HPDE6-E6E7 (cell line): ENCODE data around the gene EFCAB13.
"Not testable (repeated sequence)": the region's sequence is repeated elsewhere in the genome, so short reads cannot be mapped to it uniquely, and the experiment has no call there.

Experiments
- DNase-seq: peaks from one replicate; pipeline ENCODE4 v3.0.0; 2011; ENCODE audit warnings: missing footprints; ENCODE audit errors: extremely low spot score

EFCAB13 gene

GRCh38 chr17:47330548-47330947 is 6.8 kb downstream of the EFCAB13 start:
- no peak for DNase-seq

GRCh38 chr17:47332287-47332686 is 8.5 kb downstream of the EFCAB13 start:
- DNase-seq: no peak

GRCh38 chr17:47335101-47335936 is 11.6 kb downstream of the EFCAB13 start:
- DNase-seq: no peak

- DNase-seq: no peak
Observed at GRCh38 chr17:47338026-47338425, 14.3 kb downstream of the EFCAB13 start.

- DNase-seq: no peak
Observed at GRCh38 chr17:47352848-47353247, 29.1 kb downstream of the EFCAB13 start.

GRCh38 chr17:47358652-47359051 is 34.9 kb downstream of the EFCAB13 start:
- no peak for DNase-seq

GRCh38 chr17:47363171-47363570 is 39.4 kb downstream of the EFCAB13 start:
- DNase-seq: no peak

GRCh38 chr17:47367257-47367656 is 43.5 kb downstream of the EFCAB13 start:
- DNase-seq: no peak

- no peak for DNase-seq
Observed at GRCh38 chr17:47368262-47368661, 44.5 kb downstream of the EFCAB13 start.

- DNase-seq: not testable (repeated sequence)
Observed at GRCh38 chr17:47370899-47371298, 47.1 kb downstream of the EFCAB13 start.

GRCh38 chr17:47373002-47373401 is 49.2 kb downstream of the EFCAB13 start:
- no peak for DNase-seq

- DNase-seq: no peak
Observed at GRCh38 chr17:47376247-47376646, 52.5 kb downstream of the EFCAB13 start.

- DNase-seq: no peak
Observed at GRCh38 chr17:47388825-47389224, 65.1 kb downstream of the EFCAB13 start.

- DNase-seq: not testable (repeated sequence)
Observed at GRCh38 chr17:47397532-47398128, 73.9 kb downstream of the EFCAB13 start.

- no peak for DNase-seq
Observed at GRCh38 chr17:47400333-47400732, 76.6 kb downstream of the EFCAB13 start.

- no peak for DNase-seq
Observed at GRCh38 chr17:47401100-47401499, 77.3 kb downstream of the EFCAB13 start.

GRCh38 chr17:47404006-47404405 is 80.3 kb downstream of the EFCAB13 start:
- DNase-seq: no peak

- no peak for DNase-seq
Observed at GRCh38 chr17:47404875-47405274, 81.1 kb downstream of the EFCAB13 start.

GRCh38 chr17:47413872-47414271 is 90.1 kb downstream of the EFCAB13 start:
- DNase-seq: no peak

- no peak for DNase-seq
Observed at GRCh38 chr17:47414612-47415011, 90.9 kb downstream of the EFCAB13 start.

- peak; percentile 4 for DNase-seq
Observed at GRCh38 chr17:47423406-47424295, 99.9 kb downstream of the EFCAB13 start.

GRCh38 chr17:47425233-47425632 is 101.5 kb downstream of the EFCAB13 start:
- not testable (repeated sequence) for DNase-seq
